Thyroid gland (tissue), 4 donors: ENCODE measurements around the gene PLB1. TPM values are rescaled to one million over a fixed set of nuclear protein-coding genes. Genes with fewer than 3 reads are reported as not detected.
A peak's percentile ranks its signal among the peaks of the same experiment; 100 is the strongest.

Source experiments
- DNase-seq, 2 donors: peaks; one replicate each; pipeline ENCODE4 v3.0.0-alpha.2; 2019
- H3K27ac ChIP-seq, 3 donors: fragments of 200-600 bp; sonication (generic); 1 replicate in 2 of 3; 2 replicates in 1 of 3; pipeline ENCODE4 v1.5.1; 2016 to 2019; ENCODE audit warnings: mild to moderate bottlenecking in 1 of 3, moderate library complexity in 1 of 3
- H3K27me3 ChIP-seq: fragments of 200-600 bp; sonication (generic); one replicate; pipeline ENCODE4 v1.5.1; 2019
- H3K36me3 ChIP-seq, 2 donors: fragments of 200-600 bp; sonication (generic); one replicate each; pipeline ENCODE4 v1.5.1; 2016 to 2019
- H3K4me1 ChIP-seq, 2 donors: fragments of 200-600 bp; sonication (generic); one replicate each; pipeline ENCODE4 v1.5.1; 2017 to 2019
- H3K4me3 ChIP-seq, 3 donors: fragments of 200-600 bp; sonication (generic); replicated peaks in 1 of 3; 1 replicate in 2 of 3; 2 replicates in 1 of 3; pipeline ENCODE4 v1.5.1; 2016; ENCODE audit warnings: mild to moderate bottlenecking in 1 of 3
- H3K9me3 ChIP-seq: fragments of 200-600 bp; sonication (generic); one replicate; pipeline ENCODE4 v1.5.1; 2017
- POLR2A ChIP-seq, 2 donors: fragments of 450-650 bp; IDR thresholded peaks; one replicate each; pipeline ENCODE4 v1.6.1; 2017; ENCODE audit warnings: antibody characterized with exemption in 2 of 2, mild to moderate bottlenecking in 2 of 2, moderate library complexity in 1 of 2
- WGBS, 2 donors: methylation state at CpG; one replicate each; pipeline ENCODE4 v1.1.5; 2017; 5-methylcytosine and 5-hydroxymethylcytosine counted together
- intact Hi-C: fragments of 100-400 bp; cut with DNase I; formaldehyde crosslinking; loops from one replicate; pipeline ENCODE4 v1.15.1; 2023
- total RNA-seq, 4 donors: library from RNA; depleted of rRNA; stranded (reverse); fragments of >200 nt; gene quantifications; one replicate each; pipeline ENCODE4 v1.2.3, GENCODE V29; 2016
- TF ChIP-seq, protein P1 (sequence below), 6 experiments: fragments of 200-600 bp in 3 of 6; fragments of 450-650 bp in 3 of 6; sonication (generic) in 3 of 6; IDR thresholded peaks; one replicate each; pipeline ENCODE4 v1.5.1; 2016 to 2019; ENCODE audit warnings: antibody characterized with exemption in 6 of 6, mild to moderate bottlenecking in 2 of 6, inconsistent platforms in 1 of 6, moderate library complexity in 1 of 6

Gene PLB1
- total RNA-seq, 4 donors from 2014 or later: 1.2 to 3.3 (median 1.8) TPM

DNA sequence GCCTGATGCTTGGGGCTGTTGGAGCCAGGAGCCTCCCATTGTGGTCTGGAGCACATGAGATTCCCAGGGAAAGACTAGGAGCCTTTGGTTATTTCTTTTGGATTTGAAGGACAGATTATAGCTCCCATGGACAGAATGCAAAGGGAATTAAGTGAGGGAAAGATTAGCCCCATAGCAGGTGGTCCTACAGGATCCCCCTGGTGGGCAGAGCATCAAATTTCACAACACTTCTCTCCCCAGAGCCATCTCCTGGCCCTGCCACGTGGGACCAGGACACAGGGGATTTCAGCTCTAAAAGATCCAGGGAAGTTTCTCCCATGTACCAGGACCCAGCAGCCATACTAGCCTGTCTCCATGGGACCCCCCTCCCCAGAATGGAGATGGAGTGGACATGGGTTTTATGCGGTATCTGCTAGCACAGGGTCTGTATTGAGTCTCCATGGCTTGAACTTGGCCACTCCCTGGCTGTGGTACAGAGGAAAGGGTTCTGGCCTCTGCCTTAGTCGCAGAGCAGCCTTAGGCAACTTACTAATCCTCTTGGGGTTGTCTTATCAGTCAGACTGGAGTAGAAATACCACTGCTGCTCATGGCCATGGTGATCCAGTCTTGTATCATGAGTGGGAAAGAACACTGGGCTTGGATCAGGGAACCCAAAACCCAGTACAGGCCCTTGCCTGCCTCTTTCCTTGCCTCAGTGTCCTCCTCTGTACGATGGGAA, 6.8 kb upstream of the PLB1 start:
- intact Hi-C loops: no loop called here
- no peak for DNase-seq
- Histone ChIP-seq H3K27me3 (no peaks in the 10 kb centered on the region), H3K36me3 (no peaks in the 10 kb centered on the region), H3K9me3 (no peaks in the 10 kb centered on the region), H3K4me3 (no peak overlapping the region), H3K27ac (no peak overlapping the region), H3K4me1 (peaks cover 0 to 7% of the 10 kb centered on the region in 2 donors)
- no peak for TF ChIP-seq POLR2A (IDR thresholded peaks at IDR 0.05)
- TF ChIP-seq, protein P1, sequence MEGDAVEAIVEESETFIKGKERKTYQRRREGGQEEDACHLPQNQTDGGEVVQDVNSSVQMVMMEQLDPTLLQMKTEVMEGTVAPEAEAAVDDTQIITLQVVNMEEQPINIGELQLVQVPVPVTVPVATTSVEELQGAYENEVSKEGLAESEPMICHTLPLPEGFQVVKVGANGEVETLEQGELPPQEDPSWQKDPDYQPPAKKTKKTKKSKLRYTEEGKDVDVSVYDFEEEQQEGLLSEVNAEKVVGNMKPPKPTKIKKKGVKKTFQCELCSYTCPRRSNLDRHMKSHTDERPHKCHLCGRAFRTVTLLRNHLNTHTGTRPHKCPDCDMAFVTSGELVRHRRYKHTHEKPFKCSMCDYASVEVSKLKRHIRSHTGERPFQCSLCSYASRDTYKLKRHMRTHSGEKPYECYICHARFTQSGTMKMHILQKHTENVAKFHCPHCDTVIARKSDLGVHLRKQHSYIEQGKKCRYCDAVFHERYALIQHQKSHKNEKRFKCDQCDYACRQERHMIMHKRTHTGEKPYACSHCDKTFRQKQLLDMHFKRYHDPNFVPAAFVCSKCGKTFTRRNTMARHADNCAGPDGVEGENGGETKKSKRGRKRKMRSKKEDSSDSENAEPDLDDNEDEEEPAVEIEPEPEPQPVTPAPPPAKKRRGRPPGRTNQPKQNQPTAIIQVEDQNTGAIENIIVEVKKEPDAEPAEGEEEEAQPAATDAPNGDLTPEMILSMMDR (IDR thresholded peaks at IDR 0.05): no peak
- 79 to 100% methylated on average over 3 to 4 of the region's 4 CpGs for WGBS, 2 donors

DNA sequence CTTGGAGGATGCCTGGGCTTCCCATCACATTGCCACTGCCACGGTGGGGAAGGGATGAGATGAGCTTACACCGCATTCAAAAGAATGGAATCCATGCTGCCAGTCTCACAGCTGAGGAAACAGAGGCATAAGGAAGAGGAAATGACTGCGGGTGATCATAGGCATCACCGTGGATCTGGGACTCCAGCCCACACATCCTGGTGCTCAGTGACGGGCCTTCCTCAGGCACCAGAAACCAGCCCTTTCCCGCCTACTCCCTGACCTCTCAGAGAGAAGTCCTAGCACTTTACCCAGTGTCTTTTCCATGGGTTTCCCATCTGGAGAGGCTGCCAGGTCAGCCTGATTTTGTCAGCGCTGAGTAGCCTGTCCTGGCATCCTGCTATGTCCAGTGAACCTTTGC, 5.3 kb upstream of the PLB1 start:
- H3K36me3 ChIP-seq: no peaks in the 10 kb centered on the region
- DNase-seq: no peak
- TF ChIP-seq, protein P1 (IDR thresholded peaks at IDR 0.05): no peak
- no peak for TF ChIP-seq POLR2A (IDR thresholded peaks at IDR 0.05)
- H3K27ac ChIP-seq: no peak overlapping the region
- H3K9me3 ChIP-seq: no peaks in the 10 kb centered on the region
- H3K4me3 ChIP-seq: no peak overlapping the region
- peaks cover 0 to 10% of the 10 kb centered on the region in 2 donors for H3K4me1 ChIP-seq
- H3K27me3 ChIP-seq: no peaks in the 10 kb centered on the region
- 84 to 85% methylated on average over 7 of the region's 7 CpGs for WGBS, 2 donors
- intact Hi-C loops: no loop called here

DNA sequence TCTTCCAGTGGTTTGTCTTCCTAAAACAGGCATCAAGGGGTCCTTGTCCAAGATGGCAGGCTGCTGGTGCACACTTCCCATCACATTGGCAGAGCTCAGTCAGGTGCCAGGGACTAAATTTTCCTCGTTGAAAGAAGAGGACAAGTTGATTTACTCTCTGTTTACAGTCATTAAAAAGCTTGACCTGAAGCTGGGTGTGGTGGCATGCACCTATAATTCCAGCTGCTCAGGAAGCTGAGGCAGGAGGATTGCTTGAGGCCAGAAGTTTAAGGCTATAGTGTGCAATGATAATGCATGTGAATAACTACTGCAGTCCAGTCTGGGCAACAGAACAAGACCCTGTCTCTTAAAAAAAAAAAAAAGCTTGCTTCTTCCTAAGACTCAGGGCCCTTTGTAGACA, 3.6 kb upstream of the PLB1 start:
- Histone ChIP-seq H3K4me1 (peaks cover 15 to 27% of the 10 kb centered on the region in 2 donors), H3K27me3 (no peaks in the 10 kb centered on the region), H3K27ac (no peak overlapping the region), H3K9me3 (no peaks in the 10 kb centered on the region), H3K4me3 (no peak overlapping the region), H3K36me3 (no peaks in the 10 kb centered on the region)
- DNase-seq: no peak
- TF ChIP-seq, protein P1 (IDR thresholded peaks at IDR 0.05): no peak
- no peak for TF ChIP-seq POLR2A (IDR thresholded peaks at IDR 0.05)
- 65 to 80% methylated on average over 1 of the region's 1 CpG for WGBS, 2 donors
- intact Hi-C loops: no loop called here

DNA sequence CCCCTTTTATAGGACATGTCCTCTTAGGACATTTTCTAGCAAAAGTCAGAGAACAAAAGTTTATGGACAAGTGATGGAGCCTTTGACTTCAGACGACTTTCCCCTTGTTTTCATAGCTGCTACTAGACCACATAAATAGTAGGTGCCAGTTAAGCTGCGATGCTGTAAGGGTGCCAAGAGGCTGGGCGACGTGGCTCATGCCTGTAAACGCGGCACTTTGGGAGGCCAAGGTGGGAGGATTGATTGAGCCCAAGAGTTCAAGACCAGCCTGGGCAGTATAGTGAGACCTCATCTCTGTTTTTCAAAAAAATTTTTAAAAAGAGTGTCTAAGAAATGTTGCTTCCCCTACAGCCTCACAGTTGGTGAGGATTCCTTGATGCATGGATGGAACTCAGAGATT, 2.2 kb upstream of the PLB1 start:
- intact Hi-C loops: no loop called here
- TF ChIP-seq, protein P1 (IDR thresholded peaks at IDR 0.05): no peak
- TF ChIP-seq POLR2A (IDR thresholded peaks at IDR 0.05): no peak
- DNase-seq: no peak
- no peak overlapping the region for H3K4me3 ChIP-seq
- 85 to 87% methylated on average over 6 of the region's 6 CpGs for WGBS, 2 donors
- no peak overlapping the region for H3K27ac ChIP-seq
- H3K9me3 ChIP-seq: no peaks in the 10 kb centered on the region
- no peaks in the 10 kb centered on the region for H3K27me3 ChIP-seq
- peaks cover 20 to 32% of the 10 kb centered on the region in 2 donors for H3K4me1 ChIP-seq
- H3K36me3 ChIP-seq: no peaks in the 10 kb centered on the region

DNA sequence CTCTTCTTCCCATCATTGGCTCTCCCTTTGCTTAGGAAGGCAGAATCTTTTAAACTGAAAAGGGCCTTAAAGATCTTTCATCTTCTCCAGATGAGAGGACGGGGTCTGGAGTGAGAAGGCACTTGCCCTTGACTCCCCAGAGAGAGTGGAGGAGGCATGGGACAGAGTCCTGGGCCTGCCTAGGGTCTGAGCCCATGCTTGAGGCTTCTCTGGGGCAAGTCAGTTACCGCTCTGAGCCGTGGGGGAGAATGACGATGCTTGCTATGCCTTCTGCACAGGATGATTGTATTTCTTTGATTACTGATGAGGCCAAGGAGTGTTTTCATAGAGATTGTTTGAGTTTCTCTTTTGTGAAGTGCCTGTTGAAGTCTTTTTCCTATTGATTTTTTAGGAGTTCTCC, 921 bp downstream of the PLB1 start:
- 21 to 33% methylated on average over 4 of the region's 4 CpGs for WGBS, 2 donors
- peak overlapping the region; percentile 60 to 88 (median 71) for H3K27ac ChIP-seq
- DNase-seq: peak; percentile 66
- H3K9me3 ChIP-seq: no peaks in the 10 kb centered on the region
- H3K4me1 ChIP-seq: peaks cover 27 to 40% of the 10 kb centered on the region in 2 donors
- intact Hi-C loops: no loop called here
- H3K36me3 ChIP-seq: no peaks in the 10 kb centered on the region
- no peaks in the 10 kb centered on the region for H3K27me3 ChIP-seq
- TF ChIP-seq, protein P1 (IDR thresholded peaks at IDR 0.05): no peak
- TF ChIP-seq POLR2A (IDR thresholded peaks at IDR 0.05): peak in 1 of 2 donors; percentile 31
- no peak overlapping the region for H3K4me3 ChIP-seq
